HUES6 (cell line): ENCODE data around the gene SEC61A2.
A peak's percentile ranks its signal among the peaks of the same experiment; 100 is the strongest.
"Not testable (repeated sequence)": the region's sequence is repeated elsewhere in the genome, so short reads cannot be mapped to it uniquely, and the experiment has no call there.

Source experiments
- H3K27ac ChIP-seq: 2 replicates; pipeline ENCODE4 v1.7.0; 2013; ENCODE audit warnings: low read depth, mild to moderate bottlenecking, low read length, inconsistent platforms
- H3K27me3 ChIP-seq: 2 replicates; pipeline ENCODE4 v1.6.1; 2013; ENCODE audit warnings: low read length; ENCODE audit not compliant: control insufficient read depth, insufficient read depth
- H3K36me3 ChIP-seq: 2 replicates; pipeline ENCODE4 v1.6.1; 2013; ENCODE audit warnings: low read length; ENCODE audit not compliant: control insufficient read depth, insufficient read depth
- H3K4me1 ChIP-seq: 2 replicates; pipeline ENCODE4 v1.6.1; 2013; ENCODE audit warnings: low read length; ENCODE audit not compliant: control insufficient read depth, insufficient read depth
- H3K4me3 ChIP-seq: 2 replicates; pipeline ENCODE4 v1.5.1; 2013; ENCODE audit warnings: low read depth, low read length
- H3K9ac ChIP-seq: one replicate; pipeline ENCODE4 v1.6.1; 2013; ENCODE audit warnings: mild to moderate bottlenecking, low read length
- H3K9me3 ChIP-seq: 2 replicates; pipeline ENCODE4 v1.6.1; 2013; ENCODE audit warnings: low read depth, low read length; ENCODE audit not compliant: control insufficient read depth, insufficient read depth

SEC61A2 gene

GRCh38 chr10:12160664-12161063 lies 31.2 kb downstream of the SEC61A2 start:
- Histone ChIP-seq H3K4me3 (no peak overlapping the region), H3K27me3 (no peaks in the 10 kb centered on the region), H3K27ac (no peak overlapping the region), H3K36me3 (peaks cover 70% of the 10 kb centered on the region), H3K4me1 (no peaks in the 10 kb centered on the region), H3K9me3 (no peaks in the 10 kb centered on the region), H3K9ac (no peak overlapping the region)

GRCh38 chr10:12162927-12163326 lies 33.5 kb downstream of the SEC61A2 start:
- Histone ChIP-seq H3K27me3 (no peaks in the 10 kb centered on the region), H3K9ac (no peak overlapping the region), H3K9me3 (no peaks in the 10 kb centered on the region), H3K27ac (no peak overlapping the region), H3K36me3 (peaks cover 76% of the 10 kb centered on the region), H3K4me1 (no peaks in the 10 kb centered on the region), H3K4me3 (no peak overlapping the region)

DNA sequence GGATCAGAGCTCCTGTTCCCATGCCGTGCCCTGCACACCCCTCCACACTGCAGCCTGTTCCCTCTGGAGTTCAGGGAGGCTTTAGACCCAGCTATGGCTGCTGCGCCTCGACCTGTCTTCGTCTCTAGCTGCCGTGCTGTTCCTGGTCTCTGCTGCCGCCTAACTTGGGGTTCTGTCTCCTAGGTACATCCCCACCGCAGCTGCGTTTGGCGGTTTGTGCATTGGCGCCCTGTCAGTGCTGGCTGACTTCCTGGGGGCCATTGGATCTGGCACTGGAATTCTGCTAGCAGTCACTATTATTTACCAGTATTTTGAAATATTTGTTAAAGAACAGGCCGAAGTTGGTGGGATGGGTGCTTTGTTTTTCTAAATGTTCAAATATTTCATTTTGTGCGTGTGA lies 34.6 kb downstream of the SEC61A2 start:
- Histone ChIP-seq H3K36me3 (peaks cover 71% of the 10 kb centered on the region), H3K27ac (no peak overlapping the region), H3K4me3 (no peak overlapping the region)

GRCh38 chr10:12165036-12165435 lies 35.6 kb downstream of the SEC61A2 start:
- Histone ChIP-seq H3K4me3 (no peak overlapping the region), H3K4me1 (no peaks in the 10 kb centered on the region), H3K27me3 (no peaks in the 10 kb centered on the region), H3K9me3 (no peaks in the 10 kb centered on the region), H3K9ac (no peak overlapping the region), H3K27ac (no peak overlapping the region), H3K36me3 (peaks cover 73% of the 10 kb centered on the region)

More for the DNA sequence above, 34.6 kb downstream of the SEC61A2 start:
- no peaks in the 10 kb centered on the region for H3K27me3 ChIP-seq
- no peaks in the 10 kb centered on the region for H3K9me3 ChIP-seq
- no peak overlapping the region for H3K9ac ChIP-seq
- no peaks in the 10 kb centered on the region for H3K4me1 ChIP-seq

DNA sequence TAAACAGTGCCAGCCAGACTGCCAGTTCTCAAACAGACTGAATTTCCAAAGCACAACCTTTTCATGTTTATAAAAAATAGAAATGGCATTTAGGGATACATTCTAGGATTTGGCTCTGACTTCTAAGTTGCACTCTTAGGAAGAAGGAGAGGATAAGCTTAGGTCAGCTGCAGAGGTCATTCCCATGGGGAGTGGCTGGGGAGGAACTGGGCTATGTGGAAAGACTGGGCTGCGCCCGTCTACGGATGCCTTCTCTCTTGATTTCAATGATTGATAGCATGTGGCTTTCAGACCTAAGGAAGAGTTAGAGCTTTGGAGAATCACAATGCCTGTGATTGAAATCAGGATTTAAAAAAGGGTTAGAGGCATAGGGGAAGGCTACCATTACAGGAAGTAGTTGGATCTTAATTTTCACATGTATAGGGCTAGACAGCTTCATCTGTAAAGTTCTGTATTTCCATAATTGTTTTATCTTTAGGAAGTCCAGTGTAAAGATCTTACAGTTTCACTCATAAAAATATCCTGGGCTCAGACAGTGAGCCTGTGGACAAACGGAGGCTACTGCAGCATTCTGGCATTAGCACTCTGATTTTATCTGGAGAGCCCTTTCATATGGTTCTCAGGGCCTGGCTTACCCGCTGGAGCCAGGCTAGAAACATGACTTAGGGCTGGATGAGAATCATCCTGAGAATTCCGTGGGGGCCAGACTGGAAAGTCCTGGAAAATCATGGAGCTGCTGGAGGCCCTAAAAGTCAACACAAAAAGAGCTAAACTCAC lies 36.7 kb downstream of the SEC61A2 start:
- peaks cover 77% of the 10 kb centered on the region for H3K36me3 ChIP-seq
- no peak overlapping the region for H3K9ac ChIP-seq
- H3K9me3 ChIP-seq: no peaks in the 10 kb centered on the region
- no peaks in the 10 kb centered on the region for H3K4me1 ChIP-seq
- H3K4me3 ChIP-seq: no peak overlapping the region
- no peak overlapping the region for H3K27ac ChIP-seq
- no peaks in the 10 kb centered on the region for H3K27me3 ChIP-seq

DNA sequence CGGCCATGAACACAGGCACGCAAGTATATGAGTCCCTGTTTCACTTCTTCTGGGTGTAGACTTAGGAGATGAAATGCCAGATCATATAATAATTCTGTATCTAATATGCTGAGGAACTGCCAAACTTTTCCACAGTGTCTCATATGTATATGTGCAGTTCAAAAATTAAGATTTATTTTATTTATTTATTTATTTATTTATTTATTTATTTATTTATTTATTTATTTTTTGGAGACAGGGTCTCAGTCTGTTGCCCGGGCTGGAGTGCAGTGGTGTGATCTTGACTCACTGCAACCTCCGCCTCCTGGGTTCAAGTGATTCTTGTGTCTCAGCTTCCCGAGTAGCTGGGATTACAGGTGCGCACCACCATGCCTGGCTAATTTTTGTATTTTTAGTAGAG lies 42.0 kb downstream of the SEC61A2 start:
- H3K27me3 ChIP-seq, H3K4me1 ChIP-seq, H3K9ac ChIP-seq, H3K4me3 ChIP-seq, H3K9me3 ChIP-seq, H3K27ac ChIP-seq: not testable (repeated sequence)
- peaks cover 72% of the 10 kb centered on the region for H3K36me3 ChIP-seq

DNA sequence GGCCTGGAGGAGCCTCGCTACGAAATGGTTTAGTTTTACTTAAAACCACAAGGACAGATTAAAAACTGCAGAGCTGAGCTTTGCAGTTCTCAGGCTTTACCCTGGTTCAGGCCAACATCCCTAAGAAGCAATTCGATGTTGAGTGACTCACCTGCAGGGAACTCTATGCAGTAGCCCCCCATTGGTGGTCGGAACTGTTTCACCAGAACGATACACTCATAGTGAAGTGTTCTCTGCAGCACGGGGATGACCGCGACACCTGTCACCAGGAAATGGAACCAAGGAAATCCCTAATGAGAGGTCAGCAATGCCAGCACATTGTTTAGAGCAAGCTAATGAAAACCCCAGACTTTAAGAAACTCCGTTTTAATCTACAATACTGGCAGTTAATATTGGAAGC lies 48.2 kb downstream of the SEC61A2 start:
- no peak overlapping the region for H3K27ac ChIP-seq
- no peak overlapping the region for H3K9ac ChIP-seq
- no peaks in the 10 kb centered on the region for H3K9me3 ChIP-seq
- H3K4me3 ChIP-seq: no peak overlapping the region
- peaks cover 20% of the 10 kb centered on the region for H3K4me1 ChIP-seq
- peaks cover 56% of the 10 kb centered on the region for H3K36me3 ChIP-seq
- no peaks in the 10 kb centered on the region for H3K27me3 ChIP-seq

- H3K36me3 ChIP-seq: peaks cover 54% of the 10 kb centered on the region
- peaks cover 20% of the 10 kb centered on the region for H3K4me1 ChIP-seq
- H3K9ac ChIP-seq: no peak overlapping the region
- no peaks in the 10 kb centered on the region for H3K27me3 ChIP-seq
- H3K4me3 ChIP-seq: no peak overlapping the region
- H3K27ac ChIP-seq: peak overlapping the region; percentile 63
- H3K9me3 ChIP-seq: no peaks in the 10 kb centered on the region
Measured at GRCh38 chr10:12179606-12180170, 50.2 kb downstream of the SEC61A2 start.

GRCh38 chr10:12180221-12180974 lies 50.9 kb downstream of the SEC61A2 start:
- no peaks in the 10 kb centered on the region for H3K9me3 ChIP-seq
- H3K27ac ChIP-seq: peak overlapping the region; percentile 63; the same call in 1 of the 2 replicates
- H3K27me3 ChIP-seq: no peaks in the 10 kb centered on the region
- peaks cover 56% of the 10 kb centered on the region for H3K36me3 ChIP-seq
- H3K4me1 ChIP-seq: peaks cover 20% of the 10 kb centered on the region
- H3K4me3 ChIP-seq: no peak overlapping the region
- H3K9ac ChIP-seq: no peak overlapping the region

GRCh38 chr10:12181065-12181775 lies 51.7 kb downstream of the SEC61A2 start:
- no peak overlapping the region for H3K4me3 ChIP-seq
- H3K9me3 ChIP-seq: no peaks in the 10 kb centered on the region
- peaks cover 60% of the 10 kb centered on the region for H3K36me3 ChIP-seq
- H3K9ac ChIP-seq: no peak overlapping the region
- H3K4me1 ChIP-seq: peaks cover 20% of the 10 kb centered on the region
- no peak overlapping the region; the same call in 1 of the 2 replicates for H3K27ac ChIP-seq
- H3K27me3 ChIP-seq: no peaks in the 10 kb centered on the region
